Measurements from ENCODE around the gene MED23. TPM values are rescaled to one million over a fixed set of nuclear protein-coding genes. Genes with fewer than 3 reads are reported as not detected.

The MED23 gene
- total RNA-seq, 6 donors from 2014 or later: 18.1 to 46.2 (median 23.9) TPM

- TF ChIP-seq POLR2AphosphoS5 (IDR thresholded peaks at IDR 0.05) (no peak), CTCF (IDR thresholded peaks at IDR 0.05) (no peak), EP300 (IDR thresholded peaks at IDR 0.05) (no peak), POLR2A (IDR thresholded peaks at IDR 0.05) (no peak)
- Histone ChIP-seq H3K9me3 (no peaks in the 10 kb centered on the region), H3K36me3 (no peaks in the 10 kb centered on the region), H3K27ac (no peak overlapping the region), H3K4me1 (no peaks in the 10 kb centered on the region), H3K27me3 (no peaks in the 10 kb centered on the region), H3K4me3 (no peak overlapping the region)
- no peak for ATAC-seq (ENCODE audit: low FRiP score in 2 of 2)
- DNase-seq: no peak
Observed at GRCh38 chr6:131646249-131646670, 18.2 kb upstream of the MED23 start.

GRCh38 chr6:131645846-131646245 lies 17.8 kb upstream of the MED23 start:
- 98 to 100% methylated on average over 2 of the region's 2 CpGs for WGBS, 2 donors
- no peak overlapping the region for H3K27ac ChIP-seq
- H3K9me3 ChIP-seq: no peaks in the 10 kb centered on the region
- no peaks in the 10 kb centered on the region for H3K4me1 ChIP-seq
- DNase-seq (no peak), ATAC-seq (ENCODE audit: low FRiP score in 2 of 2) (no peak)
- TF ChIP-seq POLR2A (IDR thresholded peaks at IDR 0.05) (no peak), CTCF (IDR thresholded peaks at IDR 0.05) (no peak), EP300 (IDR thresholded peaks at IDR 0.05) (no peak), POLR2AphosphoS5 (IDR thresholded peaks at IDR 0.05) (no peak)
- H3K36me3 ChIP-seq: no peaks in the 10 kb centered on the region
- H3K4me3 ChIP-seq: no peak overlapping the region
- H3K27me3 ChIP-seq: no peaks in the 10 kb centered on the region

DNA sequence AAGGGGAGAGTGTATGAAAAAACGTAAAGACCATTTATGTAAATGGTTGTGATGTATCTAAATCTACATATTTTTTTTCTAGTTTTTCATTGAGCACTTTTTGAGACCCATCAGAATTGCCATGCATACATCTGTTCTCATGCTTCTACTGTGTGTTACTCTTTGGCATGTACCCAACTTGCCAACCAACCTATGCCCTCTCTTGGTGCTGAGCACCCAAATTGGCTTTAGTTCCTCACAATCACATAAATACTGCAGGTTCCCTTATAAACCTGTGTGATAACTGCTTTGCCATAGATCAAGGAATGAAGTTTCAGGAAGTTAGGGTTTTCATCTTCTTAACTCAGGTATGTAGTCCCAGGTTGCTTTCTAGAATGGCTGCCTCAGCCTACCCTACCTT lies 16.9 kb upstream of the MED23 start:
- TF ChIP-seq POLR2A (IDR thresholded peaks at IDR 0.05) (no peak), CTCF (IDR thresholded peaks at IDR 0.05) (no peak), POLR2AphosphoS5 (IDR thresholded peaks at IDR 0.05) (no peak), EP300 (IDR thresholded peaks at IDR 0.05) (no peak)

GRCh38 chr6:131643855-131644460 lies 15.9 kb upstream of the MED23 start:
- TF ChIP-seq EP300 (IDR thresholded peaks at IDR 0.05): no peak
- no peak for TF ChIP-seq CTCF (IDR thresholded peaks at IDR 0.05)
- no peak for TF ChIP-seq POLR2AphosphoS5 (IDR thresholded peaks at IDR 0.05)
- TF ChIP-seq POLR2A (IDR thresholded peaks at IDR 0.05): no peak
- Histone ChIP-seq H3K4me3 (no peak overlapping the region), H3K4me1 (no peaks in the 10 kb centered on the region), H3K36me3 (no peaks in the 10 kb centered on the region), H3K27ac (no peak overlapping the region), H3K27me3 (no peaks in the 10 kb centered on the region), H3K9me3 (no peaks in the 10 kb centered on the region)
- 75 to 77% methylated on average over 2 of the region's 2 CpGs for WGBS, 2 donors
- DNase-seq (no peak), ATAC-seq (ENCODE audit: low FRiP score in 2 of 2) (no peak)

More for the DNA sequence above, 16.9 kb upstream of the MED23 start:
- no peak overlapping the region for H3K4me3 ChIP-seq
- no peaks in the 10 kb centered on the region for H3K9me3 ChIP-seq
- no peaks in the 10 kb centered on the region for H3K36me3 ChIP-seq
- no peaks in the 10 kb centered on the region for H3K27me3 ChIP-seq
- no peak for ATAC-seq (ENCODE audit: low FRiP score in 2 of 2)
- no peaks in the 10 kb centered on the region for H3K4me1 ChIP-seq
- WGBS, 2 donors: 79 to 93% methylated on average over 1 of the region's 1 CpG
- no peak for DNase-seq
- H3K27ac ChIP-seq: no peak overlapping the region

DNA sequence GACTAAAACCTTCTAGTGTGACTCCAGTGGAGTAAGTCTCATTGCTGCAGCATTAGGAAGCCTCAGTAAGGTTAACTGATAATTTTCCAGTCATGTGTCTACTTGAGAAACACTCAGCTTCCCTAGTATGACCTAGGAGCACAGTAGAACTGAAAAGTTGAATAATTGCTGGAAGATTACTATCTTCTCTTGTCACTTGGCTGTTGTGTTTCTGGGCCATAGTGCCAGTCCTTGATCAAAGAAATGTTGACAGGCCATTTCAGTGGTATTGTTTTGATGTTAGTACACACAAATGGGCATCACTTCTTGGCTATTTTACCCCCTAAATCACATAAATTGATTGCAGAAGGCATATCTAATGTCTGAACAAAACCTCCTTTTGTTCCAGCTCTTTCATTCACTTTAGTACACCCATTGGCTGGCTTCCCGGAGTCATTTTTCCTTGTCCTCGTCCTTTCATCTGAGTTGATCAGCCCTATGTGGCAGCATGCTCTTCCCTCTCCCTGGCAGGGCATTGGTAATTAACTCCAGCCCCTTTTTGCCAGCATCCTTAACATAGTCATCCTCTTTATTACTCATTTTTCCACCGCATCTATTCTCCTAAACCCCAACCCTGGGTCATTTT lies 15.1 kb upstream of the MED23 start:
- Histone ChIP-seq H3K27ac (no peak overlapping the region), H3K9me3 (no peaks in the 10 kb centered on the region), H3K4me3 (no peak overlapping the region), H3K27me3 (no peaks in the 10 kb centered on the region), H3K36me3 (no peaks in the 10 kb centered on the region), H3K4me1 (no peaks in the 10 kb centered on the region)
- WGBS, 2 donors: 81 to 82% methylated on average over 3 of the region's 3 CpGs
- ATAC-seq (ENCODE audit: low FRiP score in 2 of 2): no peak
- TF ChIP-seq EP300 (IDR thresholded peaks at IDR 0.05): no peak
- no peak for TF ChIP-seq CTCF (IDR thresholded peaks at IDR 0.05)
- TF ChIP-seq POLR2AphosphoS5 (IDR thresholded peaks at IDR 0.05): no peak
- no peak for TF ChIP-seq POLR2A (IDR thresholded peaks at IDR 0.05)
- DNase-seq: no peak
